ENCODE measurements around the gene ECD. TPM values are rescaled to one million over a fixed set of nuclear protein-coding genes. Genes with fewer than 3 reads are reported as not detected.
"Not testable (repeated sequence)": the region's sequence is repeated elsewhere in the genome, so short reads cannot be mapped to it uniquely, and the experiment has no call there.

ECD gene
- total RNA-seq, 2 donors from 2014 or later, result 17.1 to 18.2 TPM

GRCh38 chr10:73119952-73120351, 47.9 kb downstream of the ECD start:
- no peaks in the 10 kb centered on the region for H3K27me3 ChIP-seq
- H3K9ac ChIP-seq (ENCODE audit: low read depth in 2 of 2, low read length in 2 of 2), result no peak overlapping the region
- no peak overlapping the region for H3K27ac ChIP-seq
- H3K4me3 ChIP-seq, result no peak overlapping the region
- intact Hi-C loops (cut with DNase I), result no loop called here
- H3K36me3 ChIP-seq, result no peaks in the 10 kb centered on the region
- no peak for DNase-seq
- no peaks in the 10 kb centered on the region for H3K4me1 ChIP-seq
- TF ChIP-seq CTCF (IDR thresholded peaks at IDR 0.05), result no peak
- H3K9me3 ChIP-seq, result no peaks in the 10 kb centered on the region

GRCh38 chr10:73119457-73119856, 48.4 kb downstream of the ECD start:
- Histone ChIP-seq H3K27me3 (no peaks in the 10 kb centered on the region), H3K4me1 (no peaks in the 10 kb centered on the region), H3K9me3 (no peaks in the 10 kb centered on the region), H3K27ac (no peak overlapping the region), H3K4me3 (no peak overlapping the region), H3K36me3 (no peaks in the 10 kb centered on the region), H3K9ac (ENCODE audit: low read depth in 2 of 2, low read length in 2 of 2) (no peak overlapping the region)
- TF ChIP-seq CTCF (IDR thresholded peaks at IDR 0.05), result no peak
- no peak for DNase-seq
- intact Hi-C loops (cut with DNase I), result no loop called here

- intact Hi-C loops (cut with DNase I), result no loop called here
- no peak for TF ChIP-seq CTCF (IDR thresholded peaks at IDR 0.05)
Observed at GRCh38 chr10:73117976-73118743, 49.6 kb downstream of the ECD start.

GRCh38 chr10:73116017-73116416, 51.8 kb downstream of the ECD start:
- Histone ChIP-seq H3K4me3 (no peak overlapping the region), H3K9me3 (no peaks in the 10 kb centered on the region), H3K27ac (no peak overlapping the region), H3K36me3 (no peaks in the 10 kb centered on the region), H3K4me1 (no peaks in the 10 kb centered on the region), H3K9ac (ENCODE audit: low read depth in 2 of 2, low read length in 2 of 2) (no peak overlapping the region), H3K27me3 (no peaks in the 10 kb centered on the region)
- TF ChIP-seq CTCF (IDR thresholded peaks at IDR 0.05), result no peak
- DNase-seq, result no peak
- intact Hi-C loops (cut with DNase I), result no loop called here

More at GRCh38 chr10:73117976-73118743, 49.6 kb downstream of the ECD start:
- Histone ChIP-seq H3K27ac (no peak overlapping the region), H3K4me3 (no peak overlapping the region), H3K36me3 (no peaks in the 10 kb centered on the region), H3K27me3 (no peaks in the 10 kb centered on the region), H3K9ac (ENCODE audit: low read depth in 2 of 2, low read length in 2 of 2) (no peak overlapping the region), H3K9me3 (no peaks in the 10 kb centered on the region), H3K4me1 (no peaks in the 10 kb centered on the region)
- no peak for DNase-seq

- Histone ChIP-seq H3K27me3 (no peaks in the 10 kb centered on the region), H3K4me3 (no peak overlapping the region), H3K9me3 (no peaks in the 10 kb centered on the region), H3K9ac (ENCODE audit: low read depth in 2 of 2, low read length in 2 of 2) (no peak overlapping the region), H3K4me1 (no peaks in the 10 kb centered on the region), H3K27ac (no peak overlapping the region), H3K36me3 (no peaks in the 10 kb centered on the region)
- intact Hi-C loops (cut with DNase I), result no loop called here
- no peak for DNase-seq
- no peak for TF ChIP-seq CTCF (IDR thresholded peaks at IDR 0.05)
Observed at GRCh38 chr10:73113551-73113950, 54.3 kb downstream of the ECD start.

- H3K27me3 ChIP-seq; DNase-seq; H3K4me1 ChIP-seq; H3K27ac ChIP-seq; intact Hi-C loops (cut with DNase I); H3K9me3 ChIP-seq; H3K9ac ChIP-seq (ENCODE audit: low read depth in 2 of 2, low read length in 2 of 2); H3K4me3 ChIP-seq; H3K36me3 ChIP-seq: not testable (repeated sequence)
Observed at GRCh38 chr10:73112032-73112431, 55.8 kb downstream of the ECD start.

Measured in colonic mucosa (tissue), 4 donors.